HEK293 (cell line): ENCODE results near the gene MYH13.

Experiments
- CTCF ChIA-PET: fragments of 350-600 bp; formaldehyde crosslinking; extraction: SDS; loops from one replicate; lab custom pipeline; 2021; ENCODE audit warnings: antibody characterized with exemption; lab: Yijun Ruan, JAX
- POLR2A ChIA-PET: fragments of 300-600 bp; formaldehyde crosslinking; extraction: SDS; loops from one replicate; lab custom pipeline; 2020; ENCODE audit warnings: antibody characterized with exemption, inconsistent platforms; lab: Yijun Ruan, JAX
- H3K27ac ChIP-seq: fragments of 200-500 bp; sonication (Bioruptor generic); 2 replicates; pipeline ENCODE4 v1.5.1; 2014; ENCODE audit warnings: low read depth, low read length, control low read depth, inconsistent platforms; ENCODE audit errors: extremely low read depth
- H3K36me3 ChIP-seq, 2 experiments: fragments of 200-500 bp in 1 of 2; sonication (Bioruptor generic) in 1 of 2; 1 replicate in 1 of 2; 2 replicates in 1 of 2; pipeline ENCODE4 v1.5.1; 2014 to 2017; ENCODE audit warnings: inconsistent platforms in 2 of 2, low read length in 2 of 2; ENCODE audit not compliant: control insufficient read depth in 2 of 2, insufficient read depth in 1 of 2
- H3K4me1 ChIP-seq: fragments of 200-500 bp; sonication (Bioruptor generic); 2 replicates; pipeline ENCODE4 v1.5.1; 2014; ENCODE audit warnings: mild to moderate bottlenecking, low read length, inconsistent platforms; ENCODE audit not compliant: control insufficient read depth, insufficient read depth
- H3K4me3 ChIP-seq: 2 replicates; pipeline ENCODE4 v1.5.1; 2011; ENCODE audit warnings: low read depth, mild to moderate bottlenecking, control low read depth, low read length, moderate library complexity
- H3K9me3 ChIP-seq: fragments of 200-500 bp; sonication (Bioruptor generic); 2 replicates; pipeline ENCODE4 v1.5.1; 2014; ENCODE audit warnings: low read depth, low read length, inconsistent platforms; ENCODE audit not compliant: control insufficient read depth, insufficient read depth
- FEZF1 ChIP-seq: fragments of 450-650 bp; formaldehyde crosslinking; IDR thresholded peaks from 2 replicates; pipeline ENCODE4 v1.5.1; 2016; ENCODE audit warnings: missing biosample characterization, missing genetic modification characterization
- PRDM10 ChIP-seq: fragments of 450-650 bp; formaldehyde crosslinking; IDR thresholded peaks from 2 replicates; pipeline ENCODE4 v1.5.1; 2016; ENCODE audit warnings: missing biosample characterization, missing genetic modification characterization
- PRDM4 ChIP-seq: fragments of 450-650 bp; formaldehyde crosslinking; IDR thresholded peaks from 2 replicates; pipeline ENCODE4 v1.5.1; 2017; ENCODE audit warnings: missing biosample characterization, missing genetic modification characterization
- SALL2 ChIP-seq: fragments of 450-650 bp; formaldehyde crosslinking; IDR thresholded peaks from 2 replicates; pipeline ENCODE4 v1.5.0; 2017; ENCODE audit warnings: missing biosample characterization, mild to moderate bottlenecking, missing genetic modification characterization, borderline replicate concordance
- SCRT1 ChIP-seq: fragments of 450-650 bp; formaldehyde crosslinking; IDR thresholded peaks from 2 replicates; pipeline ENCODE4 v1.5.1; 2016; ENCODE audit warnings: missing biosample characterization, missing genetic modification characterization, borderline replicate concordance
- ZIC2 ChIP-seq: fragments of 450-650 bp; formaldehyde crosslinking; IDR thresholded peaks from 2 replicates; pipeline ENCODE4 v1.5.1; 2016; ENCODE audit warnings: missing biosample characterization, missing genetic modification characterization
- ZNF19 ChIP-seq: fragments of 450-650 bp; formaldehyde crosslinking; IDR thresholded peaks from 2 replicates; pipeline ENCODE4; 2016; ENCODE audit warnings: missing biosample characterization, missing genetic modification characterization, low read depth
- ZNF211 ChIP-seq: fragments of 450-650 bp; formaldehyde crosslinking; IDR thresholded peaks from 2 replicates; pipeline ENCODE4 v1.5.1; 2016; ENCODE audit warnings: low read depth, missing biosample characterization, missing genetic modification characterization
- ZNF501 ChIP-seq: fragments of 450-650 bp; formaldehyde crosslinking; IDR thresholded peaks from 2 replicates; pipeline ENCODE4 v1.5.1; 2016; ENCODE audit warnings: missing biosample characterization, missing genetic modification characterization
- ZNF626 ChIP-seq: fragments of 450-650 bp; sonication (Bioruptor Pico); formaldehyde crosslinking; IDR thresholded peaks from 2 replicates; pipeline ENCODE4 v1.5.1; 2018; ENCODE audit warnings: missing biosample characterization, missing genetic modification characterization, inconsistent platforms
- ZNF654 ChIP-seq: fragments of 450-650 bp; formaldehyde crosslinking; IDR thresholded peaks from 2 replicates; pipeline ENCODE4 v1.5.1; 2016; ENCODE audit warnings: low read depth, missing biosample characterization, missing genetic modification characterization
- ZNF670 ChIP-seq: fragments of 450-650 bp; formaldehyde crosslinking; IDR thresholded peaks from 2 replicates; pipeline ENCODE4 v1.5.1; 2016; ENCODE audit warnings: missing biosample characterization, missing genetic modification characterization, low read depth
- ZNF791 ChIP-seq: fragments of 450-650 bp; formaldehyde crosslinking; IDR thresholded peaks from 2 replicates; pipeline ENCODE4 v1.5.1; 2016; ENCODE audit warnings: missing biosample characterization, missing genetic modification characterization
- TF ChIP-seq, protein P1 (sequence below): fragments of 450-650 bp; formaldehyde crosslinking; IDR thresholded peaks from 2 replicates; pipeline ENCODE4 v1.5.1; 2016; ENCODE audit warnings: missing biosample characterization, missing genetic modification characterization
- TF ChIP-seq, protein P2 (sequence below): fragments of 450-650 bp; formaldehyde crosslinking; IDR thresholded peaks from 2 replicates; pipeline ENCODE4 v1.5.1; 2016; ENCODE audit warnings: missing biosample characterization, missing genetic modification characterization

MYH13 gene

GRCh38 chr17:10286324-10286723, 86.5 kb downstream of the MYH13 start:
- no peaks in the 10 kb centered on the region for H3K36me3 ChIP-seq
- TF ChIP-seq SALL2 (tag by site-specific recombination) (no peak), ZIC2 (tag by site-specific recombination) (no peak), ZNF670 (no peak), ZNF211 (tag by site-specific recombination) (no peak), PRDM4 (no peak), ZNF501 (tag by site-specific recombination) (no peak), PRDM10 (tag by site-specific recombination) (peak; percentile 43; the same call in 1 of the 2 replicates), SCRT1 (tag by site-specific recombination) (no peak), ZNF626 (tag by site-specific recombination) (no peak), ZNF654 (tag by site-specific recombination) (no peak), FEZF1 (tag by site-specific recombination) (no peak), ZNF19 (tag by site-specific recombination) (no peak), ZNF791 (no peak)
- TF ChIP-seq, protein P1, sequence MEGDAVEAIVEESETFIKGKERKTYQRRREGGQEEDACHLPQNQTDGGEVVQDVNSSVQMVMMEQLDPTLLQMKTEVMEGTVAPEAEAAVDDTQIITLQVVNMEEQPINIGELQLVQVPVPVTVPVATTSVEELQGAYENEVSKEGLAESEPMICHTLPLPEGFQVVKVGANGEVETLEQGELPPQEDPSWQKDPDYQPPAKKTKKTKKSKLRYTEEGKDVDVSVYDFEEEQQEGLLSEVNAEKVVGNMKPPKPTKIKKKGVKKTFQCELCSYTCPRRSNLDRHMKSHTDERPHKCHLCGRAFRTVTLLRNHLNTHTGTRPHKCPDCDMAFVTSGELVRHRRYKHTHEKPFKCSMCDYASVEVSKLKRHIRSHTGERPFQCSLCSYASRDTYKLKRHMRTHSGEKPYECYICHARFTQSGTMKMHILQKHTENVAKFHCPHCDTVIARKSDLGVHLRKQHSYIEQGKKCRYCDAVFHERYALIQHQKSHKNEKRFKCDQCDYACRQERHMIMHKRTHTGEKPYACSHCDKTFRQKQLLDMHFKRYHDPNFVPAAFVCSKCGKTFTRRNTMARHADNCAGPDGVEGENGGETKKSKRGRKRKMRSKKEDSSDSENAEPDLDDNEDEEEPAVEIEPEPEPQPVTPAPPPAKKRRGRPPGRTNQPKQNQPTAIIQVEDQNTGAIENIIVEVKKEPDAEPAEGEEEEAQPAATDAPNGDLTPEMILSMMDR (tag by site-specific recombination), result 0 out of 2 replicates have a peak, but pooled peaks have one; percentile 16
- TF ChIP-seq, protein P2, sequence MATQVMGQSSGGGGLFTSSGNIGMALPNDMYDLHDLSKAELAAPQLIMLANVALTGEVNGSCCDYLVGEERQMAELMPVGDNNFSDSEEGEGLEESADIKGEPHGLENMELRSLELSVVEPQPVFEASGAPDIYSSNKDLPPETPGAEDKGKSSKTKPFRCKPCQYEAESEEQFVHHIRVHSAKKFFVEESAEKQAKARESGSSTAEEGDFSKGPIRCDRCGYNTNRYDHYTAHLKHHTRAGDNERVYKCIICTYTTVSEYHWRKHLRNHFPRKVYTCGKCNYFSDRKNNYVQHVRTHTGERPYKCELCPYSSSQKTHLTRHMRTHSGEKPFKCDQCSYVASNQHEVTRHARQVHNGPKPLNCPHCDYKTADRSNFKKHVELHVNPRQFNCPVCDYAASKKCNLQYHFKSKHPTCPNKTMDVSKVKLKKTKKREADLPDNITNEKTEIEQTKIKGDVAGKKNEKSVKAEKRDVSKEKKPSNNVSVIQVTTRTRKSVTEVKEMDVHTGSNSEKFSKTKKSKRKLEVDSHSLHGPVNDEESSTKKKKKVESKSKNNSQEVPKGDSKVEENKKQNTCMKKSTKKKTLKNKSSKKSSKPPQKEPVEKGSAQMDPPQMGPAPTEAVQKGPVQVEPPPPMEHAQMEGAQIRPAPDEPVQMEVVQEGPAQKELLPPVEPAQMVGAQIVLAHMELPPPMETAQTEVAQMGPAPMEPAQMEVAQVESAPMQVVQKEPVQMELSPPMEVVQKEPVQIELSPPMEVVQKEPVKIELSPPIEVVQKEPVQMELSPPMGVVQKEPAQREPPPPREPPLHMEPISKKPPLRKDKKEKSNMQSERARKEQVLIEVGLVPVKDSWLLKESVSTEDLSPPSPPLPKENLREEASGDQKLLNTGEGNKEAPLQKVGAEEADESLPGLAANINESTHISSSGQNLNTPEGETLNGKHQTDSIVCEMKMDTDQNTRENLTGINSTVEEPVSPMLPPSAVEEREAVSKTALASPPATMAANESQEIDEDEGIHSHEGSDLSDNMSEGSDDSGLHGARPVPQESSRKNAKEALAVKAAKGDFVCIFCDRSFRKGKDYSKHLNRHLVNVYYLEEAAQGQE, result peak; percentile 72
- TF ChIP-seq, all 188 proteins: peak for 3
- Histone ChIP-seq H3K27ac (no peak overlapping the region), H3K4me3 (no peak overlapping the region), H3K4me1 (no peaks in the 10 kb centered on the region), H3K9me3 (no peaks in the 10 kb centered on the region)
- ChIA-PET CTCF (interaction anchor here (0.6 to 2.2 kb wide), 13 partner anchors 8 to 522 kb away, joined by 3 to 11 read pairs (median 3); no protein-coding TSS in a partner anchor), POLR2A (no interaction called here)
